ENCODE results near the gene IYD.

DNA sequence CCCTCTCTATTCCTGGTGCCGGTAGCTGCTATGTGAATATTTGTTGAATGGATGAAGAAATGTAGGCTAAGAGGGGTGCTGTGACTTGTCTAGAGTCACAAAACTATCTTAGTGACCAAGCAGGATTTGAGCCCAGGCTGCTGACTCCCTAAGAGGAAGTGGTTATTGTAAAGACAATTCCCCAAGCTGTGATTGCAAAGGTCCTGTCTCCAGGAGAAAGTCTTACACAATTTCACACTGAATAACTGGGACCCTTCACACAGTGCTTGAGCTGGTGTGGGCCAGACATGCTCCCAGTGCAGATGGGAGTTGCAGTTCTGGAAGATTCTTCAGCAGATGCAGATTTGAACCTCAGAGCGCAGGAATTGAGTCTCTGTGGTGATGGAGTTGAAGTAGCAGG is 38.1 kb downstream of the IYD start:
- TF ChIP-seq, protein P1, sequence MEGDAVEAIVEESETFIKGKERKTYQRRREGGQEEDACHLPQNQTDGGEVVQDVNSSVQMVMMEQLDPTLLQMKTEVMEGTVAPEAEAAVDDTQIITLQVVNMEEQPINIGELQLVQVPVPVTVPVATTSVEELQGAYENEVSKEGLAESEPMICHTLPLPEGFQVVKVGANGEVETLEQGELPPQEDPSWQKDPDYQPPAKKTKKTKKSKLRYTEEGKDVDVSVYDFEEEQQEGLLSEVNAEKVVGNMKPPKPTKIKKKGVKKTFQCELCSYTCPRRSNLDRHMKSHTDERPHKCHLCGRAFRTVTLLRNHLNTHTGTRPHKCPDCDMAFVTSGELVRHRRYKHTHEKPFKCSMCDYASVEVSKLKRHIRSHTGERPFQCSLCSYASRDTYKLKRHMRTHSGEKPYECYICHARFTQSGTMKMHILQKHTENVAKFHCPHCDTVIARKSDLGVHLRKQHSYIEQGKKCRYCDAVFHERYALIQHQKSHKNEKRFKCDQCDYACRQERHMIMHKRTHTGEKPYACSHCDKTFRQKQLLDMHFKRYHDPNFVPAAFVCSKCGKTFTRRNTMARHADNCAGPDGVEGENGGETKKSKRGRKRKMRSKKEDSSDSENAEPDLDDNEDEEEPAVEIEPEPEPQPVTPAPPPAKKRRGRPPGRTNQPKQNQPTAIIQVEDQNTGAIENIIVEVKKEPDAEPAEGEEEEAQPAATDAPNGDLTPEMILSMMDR (conservative IDR thresholded peaks at IDR 0.05; ENCODE audit: low read length): no peak
- TF ChIP-seq EZH2phosphoT487 (IDR thresholded peaks at IDR 0.05; ENCODE audit: borderline replicate concordance, low read depth, low read length): no peak

Measured in OCI-LY7 (cell line).